CD8-positive, alpha-beta memory T cell (primary cell): Measurements from ENCODE around the gene RITA1. TPM values are rescaled to one million over a fixed set of nuclear protein-coding genes. Genes with fewer than 3 reads are reported as not detected.

ENCODE experiments used
- CTCF ChIA-PET: fragments of 350-600 bp; sonication (Branson Sonifier 250); formaldehyde crosslinking; loops from one replicate; lab custom pipeline; 2021; ENCODE audit warnings: antibody characterized with exemption; lab: Charles Lee
- POLR2A ChIA-PET: fragments of 350-600 bp; sonication (Branson Sonifier 250); formaldehyde crosslinking; loops from one replicate; lab custom pipeline; 2021; ENCODE audit warnings: antibody characterized with exemption; lab: Charles Lee
- DNase-seq, 5 donors: peaks; one replicate each; pipeline versions ENCODE4 v3.0.0 to v3.0.0-alpha.2; 2020 to 2022; ENCODE audit warnings: mixed read lengths in 1 of 5
- H3K27ac ChIP-seq: one replicate; pipeline ENCODE4 v1.7.0; 2013; ENCODE audit warnings: low read depth, mild to moderate bottlenecking, low read length, moderate library complexity
- H3K27me3 ChIP-seq: 2 replicates; pipeline ENCODE4 v1.7.0; 2013; ENCODE audit warnings: low read length, mild to moderate bottlenecking; ENCODE audit not compliant: insufficient read depth, poor library complexity, severe bottlenecking
- H3K36me3 ChIP-seq: 2 replicates; pipeline ENCODE4 v1.7.0; 2013; ENCODE audit warnings: mild to moderate bottlenecking, low read length, moderate library complexity; ENCODE audit not compliant: insufficient read depth
- H3K4me1 ChIP-seq: 2 replicates; pipeline ENCODE4 v1.7.0; 2013; ENCODE audit warnings: mild to moderate bottlenecking, low read length, moderate library complexity; ENCODE audit not compliant: insufficient read depth
- H3K4me3 ChIP-seq: 2 replicates; pipeline ENCODE4 v1.7.0; 2013; ENCODE audit warnings: mild to moderate bottlenecking, low read length
- H3K9me3 ChIP-seq: 2 replicates; pipeline ENCODE4 v1.7.0; 2013; ENCODE audit warnings: mild to moderate bottlenecking, low read length
- H3K27ac Mint-ChIP-seq, 8 donors: one replicate each; pipeline ENCODE4 v1.8.0; 2020 to 2021; ENCODE audit warnings: mixed read lengths in 8 of 8, mild to moderate bottlenecking in 6 of 8, inconsistent platforms in 3 of 8, moderate library complexity in 3 of 8
- H3K27me3 Mint-ChIP-seq, 2 donors: one replicate each; pipeline ENCODE4 v1.8.0; 2020 to 2021; ENCODE audit warnings: mixed read lengths in 2 of 2, mild to moderate bottlenecking in 1 of 2, moderate library complexity in 1 of 2
- H3K36me3 Mint-ChIP-seq, 3 donors: one replicate each; pipeline ENCODE4 v1.8.0; 2020 to 2021; ENCODE audit warnings: mixed read lengths in 3 of 3, inconsistent platforms in 1 of 3, mild to moderate bottlenecking in 1 of 3
- H3K4me1 Mint-ChIP-seq, 3 donors: one replicate each; pipeline ENCODE4 v1.8.0; 2020 to 2021; ENCODE audit warnings: mixed read lengths in 3 of 3, inconsistent platforms in 1 of 3, mild to moderate bottlenecking in 1 of 3
- H3K4me3 Mint-ChIP-seq, 7 donors: one replicate each; pipeline ENCODE4 v1.8.0; 2020 to 2021; ENCODE audit warnings: mixed read lengths in 7 of 7, mild to moderate bottlenecking in 6 of 7, moderate library complexity in 4 of 7, inconsistent platforms in 2 of 7
- H3K9me3 Mint-ChIP-seq, 5 donors: one replicate each; pipeline ENCODE4 v1.8.0; 2020 to 2022; ENCODE audit warnings: mixed read lengths in 5 of 5, mild to moderate bottlenecking in 3 of 5, moderate library complexity in 2 of 5, inconsistent platforms in 1 of 5
- polyA plus RNA-seq: library from polyadenylated mRNA; unstranded; fragments of 300-500 nt; fragmentation: Illumina TruSeq; gene quantifications from one replicate; pipeline ENCODE4 v1.2.3, GENCODE V29; 2021
- total RNA-seq, 2 experiments: library from RNA; stranded (reverse); gene quantifications; one replicate each; pipeline ENCODE4 v1.2.3, GENCODE V29; 2021

The RITA1 gene
- total and polyA plus RNA-seq, 3 experiments from 2014 or later, result 21.1 to 27.4 (median 22.5) TPM

DNA sequence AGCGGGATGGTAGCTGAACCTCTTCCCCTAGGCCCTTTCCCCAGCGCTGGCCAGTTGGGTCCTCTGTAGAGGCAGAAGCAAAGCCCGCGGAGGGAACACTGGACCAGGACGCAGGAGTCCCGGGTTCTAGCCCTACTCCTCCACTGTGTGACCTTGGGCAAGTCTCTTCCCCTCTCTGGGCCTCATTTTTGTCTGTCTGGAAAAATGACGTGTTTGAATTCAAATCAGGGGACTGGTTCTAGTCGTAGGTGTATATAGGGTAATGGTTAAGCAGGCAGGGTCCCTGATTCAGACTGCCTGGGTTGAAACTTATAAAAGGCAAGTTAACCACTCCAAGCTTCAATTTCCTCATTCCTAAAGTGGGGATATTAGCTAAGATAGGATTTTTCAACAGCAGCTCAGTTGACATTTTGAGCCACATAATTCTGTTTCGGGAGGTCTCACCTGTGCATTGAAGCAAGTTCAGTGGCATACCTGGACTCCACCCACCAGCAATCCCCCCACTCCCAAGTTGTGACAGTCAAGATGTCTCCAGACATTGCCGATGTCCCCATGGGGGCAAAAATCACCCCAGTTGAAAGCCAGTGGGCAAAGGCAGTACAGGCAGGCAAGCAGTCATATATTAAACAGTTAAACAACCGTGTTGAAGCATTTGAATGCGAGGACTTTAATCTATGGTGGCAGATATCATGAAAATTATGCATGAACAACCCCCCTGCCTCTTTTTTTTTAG, 36.6 kb downstream of the RITA1 start:
- peaks cover 37% of the 10 kb centered on the region for H3K4me1 ChIP-seq
- H3K4me1 Mint-ChIP-seq, result peaks cover 26 to 36% (median 34%) of the 10 kb centered on the region in 3 donors
- H3K27me3 ChIP-seq, result no peaks in the 10 kb centered on the region
- H3K27ac Mint-ChIP-seq, result peak overlapping the region; percentile 47 to 93 (median 90)
- H3K36me3 ChIP-seq, result peaks cover 3% of the 10 kb centered on the region
- ChIA-PET CTCF (interaction anchor here (0.6 to 4.3 kb wide), 7 partner anchors 11 to 48 kb away, joined by 3 to 22 read pairs (median 3); no protein-coding TSS in a partner anchor), POLR2A (interaction anchor here (1.1 to 2.3 kb wide), 3 partner anchors 14 to 37 kb away, joined by 4 to 11 read pairs (median 11); partner anchors contain the start of genes DDX54 and RITA1)
- peak overlapping the region; percentile 81 for H3K4me3 ChIP-seq
- H3K27ac ChIP-seq, result peak overlapping the region; percentile 79
- H3K4me3 Mint-ChIP-seq, result peak overlapping the region; percentile 84 to 93 (median 87)
- H3K27me3 Mint-ChIP-seq, result no peaks in the 10 kb centered on the region
- H3K36me3 Mint-ChIP-seq, result peaks cover 0 to 11% (median 0%) of the 10 kb centered on the region in 3 donors
- H3K9me3 Mint-ChIP-seq, result no peaks in the 10 kb centered on the region
- H3K9me3 ChIP-seq, result no peaks in the 10 kb centered on the region
- peak in 1 of 5 donors; percentile 51 for DNase-seq

DNA sequence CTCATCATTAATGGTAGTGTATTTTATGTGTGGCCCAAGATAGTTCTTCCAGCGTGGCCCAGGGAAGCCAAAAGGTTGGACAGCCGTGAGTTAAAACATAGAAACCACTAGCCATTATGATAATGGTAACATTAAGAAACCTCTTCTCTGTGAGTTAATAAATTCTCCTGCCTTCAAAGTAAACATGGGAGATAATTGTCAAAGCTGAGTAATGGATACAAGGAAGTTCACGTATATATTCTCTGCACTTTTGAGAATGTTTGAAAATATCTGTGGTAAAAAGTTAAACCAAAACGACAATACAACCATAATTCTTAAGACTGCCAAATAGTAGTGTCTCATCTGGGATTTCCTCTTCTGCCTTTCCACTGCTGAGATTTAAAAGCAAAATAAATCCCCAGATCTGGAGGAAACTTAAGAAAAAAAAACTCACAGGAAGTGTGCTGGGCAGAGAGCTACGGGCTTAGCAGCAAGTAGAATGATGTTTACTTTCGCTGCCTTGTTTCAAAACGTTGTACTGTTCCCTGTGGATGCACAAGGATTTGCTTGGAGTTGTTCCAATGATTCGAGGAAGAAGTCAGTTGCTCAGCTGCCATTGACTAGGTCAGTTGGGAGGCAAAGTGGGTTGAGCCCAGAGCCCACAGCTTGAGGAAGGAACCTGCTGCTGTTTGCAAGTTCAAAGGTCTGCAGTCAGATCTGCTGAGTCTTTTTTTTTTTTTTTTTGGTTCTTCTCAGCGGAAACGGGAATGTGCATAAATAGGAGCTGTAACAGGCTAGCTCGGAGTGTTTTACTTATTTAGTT, 37.4 kb downstream of the RITA1 start:
- Mint-ChIP-seq H3K9me3 (no peaks in the 10 kb centered on the region), H3K27me3 (no peaks in the 10 kb centered on the region), H3K4me1 (peaks cover 26 to 34% (median 33%) of the 10 kb centered on the region in 3 donors), H3K27ac (peak overlapping the region; percentile 69 to 93 (median 90)), H3K36me3 (peaks cover 0 to 17% (median 0%) of the 10 kb centered on the region in 3 donors), H3K4me3 (peak overlapping the region; percentile 84 to 93 (median 87))
- CTCF ChIA-PET, result interaction anchor here (0.6 to 4.3 kb wide), 7 partner anchors 10 to 690 kb away, joined by 3 to 22 read pairs (median 3); partner anchors contain the start of gene SLC8B1
- peaks cover 29% of the 10 kb centered on the region for H3K4me1 ChIP-seq
- no peaks in the 10 kb centered on the region for H3K9me3 ChIP-seq
- POLR2A ChIA-PET, result interaction anchor here (0.7 to 2.3 kb wide), 3 partner anchors 15 to 38 kb away, joined by 3 to 11 read pairs (median 3); partner anchors contain the start of genes DDX54 and RITA1
- H3K27me3 ChIP-seq, result no peaks in the 10 kb centered on the region
- DNase-seq, result peak in 2 of 5 donors; percentile 9 to 45
- H3K4me3 ChIP-seq, result peak overlapping the region; percentile 81
- peak overlapping the region; percentile 79 for H3K27ac ChIP-seq
- H3K36me3 ChIP-seq, result peaks cover 6% of the 10 kb centered on the region

DNA sequence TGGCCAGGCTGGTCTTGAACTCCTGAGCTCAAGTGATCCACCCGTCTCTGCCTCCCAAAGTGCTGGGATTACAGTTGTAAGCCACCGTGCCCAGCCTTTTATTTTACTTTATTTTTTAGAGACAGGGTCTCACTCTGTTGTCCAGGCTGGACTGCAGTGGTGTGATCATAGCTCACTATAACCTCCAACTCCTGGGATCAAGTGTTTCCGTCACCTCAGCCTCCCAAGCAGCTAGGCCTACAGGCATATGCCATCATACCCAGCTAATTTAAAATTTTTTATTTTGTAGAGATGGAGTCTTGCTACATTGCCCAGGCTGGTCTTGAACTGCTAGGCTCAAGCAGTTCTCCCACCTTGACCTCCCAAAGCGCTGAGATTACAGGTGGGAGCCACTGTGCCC, 39.4 kb downstream of the RITA1 start:
- Histone ChIP-seq H3K27ac (no peak overlapping the region), H3K4me1 (peaks cover 48% of the 10 kb centered on the region), H3K9me3 (no peaks in the 10 kb centered on the region), H3K4me3 (no peak overlapping the region), H3K36me3 (peaks cover 6% of the 10 kb centered on the region), H3K27me3 (no peaks in the 10 kb centered on the region)
- ChIA-PET CTCF (interaction anchor here (1.0 kb wide), 1 partner anchor 50 kb away, joined by 3 read pairs; no protein-coding TSS in a partner anchor), POLR2A (no interaction called here)
- no peaks in the 10 kb centered on the region for H3K9me3 Mint-ChIP-seq
- peaks cover 2 to 32% (median 4%) of the 10 kb centered on the region in 3 donors for H3K36me3 Mint-ChIP-seq
- peaks cover 28 to 46% (median 41%) of the 10 kb centered on the region in 3 donors for H3K4me1 Mint-ChIP-seq
- H3K27me3 Mint-ChIP-seq, result peaks cover 0 to 2% of the 10 kb centered on the region in 2 donors
- H3K4me3 Mint-ChIP-seq, result no peak overlapping the region
- DNase-seq, result no peak
- no peak overlapping the region for H3K27ac Mint-ChIP-seq

DNA sequence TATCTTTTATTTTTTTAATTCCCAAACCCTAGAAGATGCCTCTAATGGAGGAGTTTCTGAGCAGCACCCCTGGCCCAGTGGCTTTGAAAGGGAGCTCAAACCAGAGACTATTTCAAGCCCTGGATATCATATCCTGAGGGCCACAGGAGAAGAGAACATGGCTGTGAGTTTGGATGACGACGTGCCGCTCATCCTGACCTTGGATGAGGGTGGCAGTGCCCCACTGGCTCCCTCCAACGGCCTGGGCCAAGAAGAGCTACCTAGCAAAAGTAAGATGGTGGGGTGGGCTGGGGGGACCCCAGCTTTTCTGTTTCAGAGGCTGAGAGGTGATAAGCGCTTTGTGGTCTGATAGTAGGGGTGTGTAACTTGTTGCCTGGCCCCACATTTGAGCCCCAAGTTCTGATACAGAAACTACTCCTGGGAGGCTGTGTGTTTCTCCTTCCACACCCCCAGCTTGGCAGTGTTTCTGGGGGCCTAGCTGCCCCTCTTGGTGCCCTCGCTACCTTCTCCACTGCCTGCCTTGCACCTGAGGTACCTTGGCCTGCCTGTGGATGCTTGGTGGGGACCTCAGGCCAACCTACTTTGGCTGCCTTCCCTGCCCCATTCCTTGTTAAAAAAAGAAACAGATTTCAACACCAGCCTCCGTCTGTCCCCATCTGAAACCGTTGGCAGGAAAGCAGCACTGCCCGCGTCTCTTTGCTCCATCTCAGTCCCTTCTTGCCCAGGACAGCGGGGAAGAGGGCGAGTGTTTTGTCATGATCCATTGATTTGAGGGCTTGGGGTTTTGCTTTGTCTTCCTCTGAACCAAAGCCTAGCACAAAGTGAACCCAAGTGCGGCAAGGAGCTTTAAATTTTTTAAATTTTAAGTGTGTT, 41.4 kb downstream of the RITA1 start:
- Histone ChIP-seq H3K4me1 (peaks cover 57% of the 10 kb centered on the region), H3K9me3 (no peaks in the 10 kb centered on the region), H3K36me3 (peaks cover 15% of the 10 kb centered on the region), H3K27me3 (no peaks in the 10 kb centered on the region), H3K27ac (no peak overlapping the region), H3K4me3 (no peak overlapping the region)
- POLR2A ChIA-PET, result no interaction called here
- Mint-ChIP-seq H3K9me3 (no peaks in the 10 kb centered on the region), H3K27me3 (peaks cover 0 to 4% of the 10 kb centered on the region in 2 donors), H3K4me1 (peaks cover 21 to 46% (median 41%) of the 10 kb centered on the region in 3 donors), H3K4me3 (no peak overlapping the region), H3K27ac (no peak overlapping the region), H3K36me3 (peaks cover 4 to 46% (median 5%) of the 10 kb centered on the region in 3 donors)
- DNase-seq, result no peak
- CTCF ChIA-PET, result no interaction called here

DNA sequence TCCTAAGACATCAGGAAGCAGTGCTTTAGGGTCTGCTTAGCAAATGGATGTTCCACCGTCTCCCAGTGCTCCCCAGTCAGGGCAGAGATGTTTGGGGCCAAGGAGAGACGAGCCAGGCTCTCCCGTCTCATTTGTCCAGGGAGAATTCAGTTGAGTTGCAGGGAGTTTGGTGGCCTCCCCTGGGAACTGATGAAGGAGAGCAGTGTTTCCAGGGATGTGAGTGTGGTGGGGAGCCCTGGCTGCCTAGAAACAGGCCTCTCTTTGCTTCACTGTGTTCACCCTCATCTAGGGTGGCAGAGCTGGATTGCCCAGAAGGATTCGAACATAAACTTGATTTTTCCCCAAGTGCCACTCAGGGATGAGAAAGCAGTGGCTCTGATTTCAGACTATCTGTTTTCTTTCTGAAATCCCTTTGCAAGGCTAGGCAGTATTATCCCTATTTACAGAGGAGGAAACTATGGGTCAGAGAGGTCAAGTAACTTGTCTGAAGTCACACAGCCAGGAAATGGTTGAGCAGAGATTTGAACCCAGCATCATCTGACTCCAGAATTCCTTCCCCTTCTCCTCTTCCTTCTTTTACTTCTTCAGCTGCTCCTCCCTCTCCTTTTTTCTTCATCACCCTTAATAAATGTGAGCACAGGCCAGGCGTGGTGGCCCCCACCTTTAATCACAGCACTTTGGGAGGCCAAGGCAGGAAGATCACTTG, 42.3 kb downstream of the RITA1 start:
- Mint-ChIP-seq H3K27ac (no peak overlapping the region), H3K4me1 (peaks cover 12 to 40% (median 36%) of the 10 kb centered on the region in 3 donors), H3K27me3 (peaks cover 0 to 4% of the 10 kb centered on the region in 2 donors), H3K36me3 (peaks cover 7 to 53% (median 8%) of the 10 kb centered on the region in 3 donors), H3K9me3 (no peaks in the 10 kb centered on the region), H3K4me3 (no peak overlapping the region)
- Histone ChIP-seq H3K27ac (no peak overlapping the region), H3K27me3 (no peaks in the 10 kb centered on the region), H3K4me3 (no peak overlapping the region), H3K36me3 (peaks cover 15% of the 10 kb centered on the region), H3K9me3 (no peaks in the 10 kb centered on the region), H3K4me1 (peaks cover 57% of the 10 kb centered on the region)
- ChIA-PET CTCF (no interaction called here), POLR2A (no interaction called here)
- DNase-seq, result no peak

DNA sequence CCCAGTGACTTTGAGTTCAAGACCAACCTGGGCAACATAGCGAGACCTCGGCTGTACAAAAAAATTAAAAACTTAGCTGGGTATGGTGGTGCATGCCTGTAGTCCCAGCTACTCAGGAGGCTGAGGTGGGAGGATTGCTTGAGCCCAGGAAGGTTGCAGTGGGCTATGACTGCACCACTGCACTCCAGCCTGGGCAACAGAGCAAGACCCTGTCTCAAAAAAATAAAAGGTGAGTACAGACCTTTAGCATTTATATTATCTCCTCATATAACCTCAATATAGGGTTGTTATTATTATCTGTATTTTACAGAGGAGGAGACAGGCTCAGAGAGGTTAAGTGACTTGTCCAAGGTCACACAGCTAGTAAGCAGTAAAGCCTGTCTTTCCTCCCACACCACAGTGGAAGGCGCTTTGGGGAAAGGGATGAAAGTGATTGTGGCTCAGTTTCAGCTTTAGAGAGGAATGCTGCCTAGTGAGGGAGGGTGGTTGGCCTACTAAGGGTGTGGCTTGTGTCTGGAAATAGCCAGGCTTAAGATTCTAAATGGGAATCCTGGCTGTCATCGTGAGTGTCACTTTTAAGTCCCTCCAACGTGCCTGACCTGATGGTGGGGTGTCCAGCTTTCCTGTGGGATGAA, 43.0 kb downstream of the RITA1 start:
- no peak overlapping the region for H3K4me3 Mint-ChIP-seq
- peaks cover 0 to 4% of the 10 kb centered on the region in 2 donors for H3K27me3 Mint-ChIP-seq
- Histone ChIP-seq H3K36me3 (peaks cover 15% of the 10 kb centered on the region), H3K27ac (no peak overlapping the region), H3K4me1 (peaks cover 57% of the 10 kb centered on the region), H3K4me3 (no peak overlapping the region), H3K9me3 (no peaks in the 10 kb centered on the region), H3K27me3 (no peaks in the 10 kb centered on the region)
- POLR2A ChIA-PET, result no interaction called here
- CTCF ChIA-PET, result interaction anchor here (0.5 kb wide), 1 partner anchor 782 kb away, joined by 3 read pairs; no protein-coding TSS in a partner anchor
- H3K4me1 Mint-ChIP-seq, result peaks cover 13 to 40% (median 36%) of the 10 kb centered on the region in 3 donors
- peaks cover 7 to 58% (median 8%) of the 10 kb centered on the region in 3 donors for H3K36me3 Mint-ChIP-seq
- H3K9me3 Mint-ChIP-seq, result no peaks in the 10 kb centered on the region
- DNase-seq, result no peak
- H3K27ac Mint-ChIP-seq, result peak overlapping the region in 2 of 8 donors; percentile 26 to 57
